ENCODE results near the gene TM4SF5.

The TM4SF5 gene

DNA sequence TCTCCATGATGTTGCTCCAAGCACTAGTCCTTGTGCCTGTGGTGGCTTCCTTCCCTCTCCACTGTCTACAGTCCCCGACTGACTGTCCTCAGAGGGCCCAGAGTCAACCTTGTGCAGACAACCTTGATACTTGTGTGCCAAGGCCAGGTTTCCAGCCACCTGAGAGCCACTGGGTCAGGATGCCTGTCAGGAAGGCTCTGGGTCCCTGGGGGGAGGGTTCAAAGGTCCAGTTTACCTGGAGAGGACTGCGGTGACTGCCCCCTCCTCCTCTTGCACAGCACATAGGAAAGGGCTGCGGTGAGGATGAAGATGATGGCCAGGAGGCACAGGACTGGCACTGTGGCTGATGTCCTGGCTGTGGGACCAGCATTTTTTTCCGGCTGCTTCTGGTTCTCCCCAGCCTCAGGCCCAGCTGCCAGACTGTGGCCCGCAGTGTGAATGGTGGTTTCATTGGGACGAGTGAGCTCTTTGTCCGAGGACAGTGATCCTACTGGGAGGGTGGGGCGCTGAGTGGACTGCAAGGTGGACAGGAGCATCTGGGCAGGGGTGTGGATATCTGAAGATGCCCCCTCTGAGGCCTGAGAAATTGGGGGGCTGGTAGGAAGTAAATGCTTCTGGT is 36.7 kb upstream of the TM4SF5 start:
- no peak overlapping the region for H3K4me3 ChIP-seq (ENCODE audit: low read depth, low read length)
- CTCF ChIA-PET: interaction anchor here (1.2 kb wide), 1 partner anchor 168 kb away, joined by 4 read pairs; the partner anchor contains the start of gene CHRNE
- TF ChIP-seq, protein P1, sequence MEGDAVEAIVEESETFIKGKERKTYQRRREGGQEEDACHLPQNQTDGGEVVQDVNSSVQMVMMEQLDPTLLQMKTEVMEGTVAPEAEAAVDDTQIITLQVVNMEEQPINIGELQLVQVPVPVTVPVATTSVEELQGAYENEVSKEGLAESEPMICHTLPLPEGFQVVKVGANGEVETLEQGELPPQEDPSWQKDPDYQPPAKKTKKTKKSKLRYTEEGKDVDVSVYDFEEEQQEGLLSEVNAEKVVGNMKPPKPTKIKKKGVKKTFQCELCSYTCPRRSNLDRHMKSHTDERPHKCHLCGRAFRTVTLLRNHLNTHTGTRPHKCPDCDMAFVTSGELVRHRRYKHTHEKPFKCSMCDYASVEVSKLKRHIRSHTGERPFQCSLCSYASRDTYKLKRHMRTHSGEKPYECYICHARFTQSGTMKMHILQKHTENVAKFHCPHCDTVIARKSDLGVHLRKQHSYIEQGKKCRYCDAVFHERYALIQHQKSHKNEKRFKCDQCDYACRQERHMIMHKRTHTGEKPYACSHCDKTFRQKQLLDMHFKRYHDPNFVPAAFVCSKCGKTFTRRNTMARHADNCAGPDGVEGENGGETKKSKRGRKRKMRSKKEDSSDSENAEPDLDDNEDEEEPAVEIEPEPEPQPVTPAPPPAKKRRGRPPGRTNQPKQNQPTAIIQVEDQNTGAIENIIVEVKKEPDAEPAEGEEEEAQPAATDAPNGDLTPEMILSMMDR (IDR thresholded peaks at IDR 0.05; ENCODE audit: insufficient read depth, low read length, missing control alignments): no peak
- POLR2A ChIA-PET: interaction anchor here (0.6 kb wide), 1 partner anchor 610 kb away, joined by 3 read pairs; no protein-coding TSS in a partner anchor
- no peak for DNase-seq (ENCODE audit: low read depth, low spot score)

DNA sequence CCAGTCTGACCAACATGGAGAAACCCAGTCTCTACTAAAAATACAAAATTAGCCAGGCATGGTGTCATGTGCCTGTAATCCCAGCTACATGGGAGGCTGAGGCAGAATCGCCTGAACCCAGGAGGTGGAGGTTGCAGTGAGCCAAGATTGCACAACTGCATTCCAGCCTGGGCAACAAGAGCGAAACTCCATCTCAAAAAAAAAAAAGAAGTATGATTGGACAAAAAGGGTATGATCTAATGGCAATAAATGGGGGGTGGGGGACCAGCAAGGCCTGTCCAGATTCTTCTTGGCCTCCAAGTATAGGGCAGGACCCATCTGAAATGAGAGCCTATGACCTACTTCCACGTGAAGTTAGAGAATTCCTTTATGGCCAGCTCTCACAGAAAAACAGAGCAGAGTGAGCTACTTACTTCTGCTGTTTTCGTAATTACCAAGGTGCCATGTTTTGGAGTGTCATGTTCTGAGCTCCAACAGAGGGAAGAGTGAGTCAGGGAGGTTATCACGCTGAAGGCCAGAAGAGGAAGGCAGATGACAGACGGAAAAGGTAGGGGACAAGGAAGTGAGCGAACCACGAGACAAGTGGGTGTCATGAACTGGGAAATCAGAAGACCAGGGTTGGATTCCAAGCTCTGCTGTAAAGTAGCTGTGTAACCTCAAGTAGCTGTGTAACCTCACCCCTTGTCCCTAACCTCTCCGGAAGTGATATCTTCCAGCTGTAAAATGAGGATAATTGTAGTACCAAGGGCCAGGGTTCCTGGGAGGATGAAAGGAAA is 35.6 kb upstream of the TM4SF5 start:
- TF ChIP-seq, protein P1 (IDR thresholded peaks at IDR 0.05; ENCODE audit: insufficient read depth, low read length, missing control alignments): no peak
- H3K4me3 ChIP-seq (ENCODE audit: low read depth, low read length): no peak overlapping the region
- DNase-seq (ENCODE audit: low read depth, low spot score): no peak
- CTCF ChIA-PET: interaction anchor here (0.9 to 1.6 kb wide), 4 partner anchors 51 to 156 kb away, joined by 3 to 4 read pairs (median 3); partner anchors contain the start of gene VMO1
- POLR2A ChIA-PET: interaction anchor here (0.6 kb wide), 1 partner anchor 609 kb away, joined by 3 read pairs; no protein-coding TSS in a partner anchor

DNA sequence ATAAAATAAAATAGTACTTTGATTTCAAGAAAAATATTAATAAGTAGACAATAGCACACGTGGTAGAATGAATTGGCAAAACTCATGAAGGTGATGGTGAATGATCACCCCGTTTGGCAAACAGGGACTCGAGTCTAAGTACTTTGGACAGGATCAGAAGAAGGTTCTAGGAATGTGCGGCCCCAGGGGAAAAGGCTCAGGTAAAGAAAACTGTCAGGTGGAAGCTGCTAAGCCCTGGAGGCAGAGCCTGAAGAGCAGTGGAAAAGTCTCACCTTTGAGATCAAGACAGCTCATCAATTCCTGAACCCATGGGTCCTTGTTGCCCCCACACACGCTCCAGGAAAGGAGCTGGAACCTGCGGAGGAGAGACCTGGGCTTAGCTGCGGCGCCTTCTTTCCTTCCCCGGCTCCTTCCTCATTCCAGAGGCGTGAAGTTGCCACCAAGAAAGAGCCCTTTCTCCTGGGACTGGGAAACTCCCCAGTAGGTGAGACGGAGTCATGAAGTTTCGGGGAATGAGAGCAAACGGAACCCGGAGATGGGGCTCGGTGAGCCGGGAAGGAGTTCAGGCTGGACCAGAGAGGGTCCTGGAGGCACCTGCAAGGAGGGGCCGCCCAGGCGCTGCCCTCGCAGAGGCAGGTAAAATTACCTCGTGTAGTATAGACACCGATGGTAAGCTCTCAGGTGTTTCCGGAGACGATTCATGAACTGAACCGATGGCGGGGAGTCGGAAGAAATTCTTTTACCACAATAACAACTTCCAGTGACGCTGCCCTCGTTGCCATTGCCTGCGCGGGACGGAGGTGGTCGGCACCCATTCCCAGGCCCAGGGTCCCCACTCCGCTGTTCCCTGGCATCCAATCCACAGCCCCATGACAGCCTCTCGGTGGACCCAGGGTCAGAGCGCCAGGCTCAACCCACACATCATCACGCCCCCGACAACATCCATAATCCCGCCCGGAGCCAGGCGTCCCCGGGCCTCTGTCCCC is 33.3 kb upstream of the TM4SF5 start:
- TF ChIP-seq, protein P1 (IDR thresholded peaks at IDR 0.05; ENCODE audit: insufficient read depth, low read length, missing control alignments): no peak
- ChIA-PET CTCF (interaction anchor here (0.8 to 1.6 kb wide), 3 partner anchors 52 to 154 kb away, joined by 3 to 7 read pairs (median 3); no protein-coding TSS in a partner anchor), POLR2A (no interaction called here)
- no peak for DNase-seq (ENCODE audit: low read depth, low spot score)
- peak overlapping the region; percentile 66 for H3K4me3 ChIP-seq (ENCODE audit: low read depth, low read length)

DNA sequence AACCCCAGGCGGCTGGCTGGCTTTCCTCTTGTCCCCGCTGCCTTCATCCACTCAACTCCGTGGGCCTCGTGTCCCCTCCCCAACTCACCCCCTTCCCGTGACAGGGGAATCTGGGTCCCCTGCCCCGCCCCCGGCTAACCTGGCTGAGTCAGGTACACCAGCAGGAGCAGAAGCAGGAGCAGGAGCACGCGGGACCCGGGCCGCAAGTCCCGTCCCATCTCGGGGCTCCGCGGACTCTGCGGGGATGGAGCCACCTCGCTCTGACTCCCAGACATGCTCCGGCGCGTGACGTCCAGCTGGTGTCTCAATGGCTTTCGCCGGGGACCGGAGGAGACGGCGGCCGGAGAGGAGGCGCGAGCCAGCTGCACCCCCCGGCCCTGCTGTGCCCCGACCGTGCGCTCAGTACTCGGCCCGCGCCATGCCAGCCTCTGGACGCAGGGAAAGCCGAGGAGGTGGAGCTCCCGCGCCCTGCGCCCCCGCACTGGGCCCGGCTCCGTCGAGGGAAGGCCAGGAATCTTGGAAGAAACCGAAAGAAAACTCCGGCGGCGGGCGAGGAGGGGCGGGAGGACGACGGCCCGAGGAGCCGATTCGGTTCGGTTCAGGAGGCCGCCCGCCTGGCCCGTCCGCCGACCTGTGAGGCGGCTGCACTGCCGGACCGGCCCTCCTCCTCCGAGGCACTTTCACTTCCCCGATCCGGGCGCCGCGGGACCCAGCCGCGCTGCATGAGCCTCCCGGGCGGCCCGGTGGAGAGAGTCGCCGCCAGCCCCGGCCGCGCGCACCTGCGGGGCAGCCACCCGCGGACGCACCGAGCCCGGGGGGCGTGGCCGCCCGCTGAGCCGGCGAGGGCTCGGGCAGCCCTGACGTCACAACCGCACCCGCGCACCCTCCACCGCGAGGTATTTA is 32.3 kb upstream of the TM4SF5 start, which contains the start of the genes CXCL16 and ZMYND15:
Gene CXCL16 (minus strand): TSS at position 807 of the 903 bp plus-strand sequence. CDS start 589 bp downstream, at position 218.
Gene ZMYND15 (plus strand): TSS at position 712 of the 903 bp plus-strand sequence. CDS start 716 bp downstream, outside the sequence.
- peak within 1 kb of the TSS; percentile 66 for H3K4me3 ChIP-seq (ENCODE audit: low read depth, low read length)
- TF ChIP-seq, protein P1 (IDR thresholded peaks at IDR 0.05; ENCODE audit: insufficient read depth, low read length, missing control alignments): no peak
- no peak for DNase-seq (ENCODE audit: low read depth, low spot score)
- ChIA-PET CTCF (interaction anchor here (0.8 kb wide), 1 partner anchor 51 kb away, joined by 7 read pairs; no protein-coding TSS in a partner anchor), POLR2A (no interaction called here)

DNA sequence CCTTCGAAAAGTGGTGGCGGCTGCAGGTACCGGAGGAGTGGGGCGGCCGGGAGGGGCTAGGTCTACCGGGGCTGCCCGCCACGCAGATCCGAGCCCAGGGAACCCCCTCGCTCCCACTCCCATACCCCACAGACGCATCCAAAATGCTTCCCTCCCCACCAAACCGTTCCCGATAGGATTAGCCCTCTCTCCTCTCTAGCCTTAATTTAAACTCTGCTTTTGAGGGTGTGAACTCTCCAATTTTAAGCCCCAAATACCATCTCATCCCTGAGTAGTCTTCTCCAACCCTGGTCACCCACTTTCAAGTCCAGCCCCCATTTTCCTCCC is 31.7 kb upstream of the TM4SF5 start:
- no peak for DNase-seq (ENCODE audit: low read depth, low spot score)
- CTCF ChIA-PET: no interaction called here
- POLR2A ChIA-PET: no interaction called here
- H3K4me3 ChIP-seq (ENCODE audit: low read depth, low read length): peak overlapping the region; percentile 66
- TF ChIP-seq, protein P1 (IDR thresholded peaks at IDR 0.05; ENCODE audit: insufficient read depth, low read length, missing control alignments): no peak

Data from AG04449 (cell line).